ENCODE data around the gene MRPL36. TPM values are rescaled to one million over a fixed set of nuclear protein-coding genes. Genes with fewer than 3 reads are reported as not detected.

Gene MRPL36
- total and polyA plus RNA-seq, 2 donors (not counting 3 experiments of a cell fraction or from before 2014, with no cell fraction given) = 70.3 to 72.7 TPM

- no TSS peak for BruUV-seq (replicated peaks)
- dilution Hi-C loops (cut with MboI; ENCODE audit: extremely low pct_ligation_motif_present, low sequenced_read_pairs) (no loop called here), intact Hi-C loops (cut with micrococcal nuclease) (no loop called here)
- CTCF ChIA-PET = no interaction called here
- FAIRE-seq (no peak), DNase-seq (ENCODE audit: low read depth, low spot score) (no peak)
- no peak overlapping the region for H3K9ac ChIP-seq (replicated peaks; ENCODE audit: extremely low read depth, insufficient read depth, low read length)
- TF ChIP-seq, protein P1, sequence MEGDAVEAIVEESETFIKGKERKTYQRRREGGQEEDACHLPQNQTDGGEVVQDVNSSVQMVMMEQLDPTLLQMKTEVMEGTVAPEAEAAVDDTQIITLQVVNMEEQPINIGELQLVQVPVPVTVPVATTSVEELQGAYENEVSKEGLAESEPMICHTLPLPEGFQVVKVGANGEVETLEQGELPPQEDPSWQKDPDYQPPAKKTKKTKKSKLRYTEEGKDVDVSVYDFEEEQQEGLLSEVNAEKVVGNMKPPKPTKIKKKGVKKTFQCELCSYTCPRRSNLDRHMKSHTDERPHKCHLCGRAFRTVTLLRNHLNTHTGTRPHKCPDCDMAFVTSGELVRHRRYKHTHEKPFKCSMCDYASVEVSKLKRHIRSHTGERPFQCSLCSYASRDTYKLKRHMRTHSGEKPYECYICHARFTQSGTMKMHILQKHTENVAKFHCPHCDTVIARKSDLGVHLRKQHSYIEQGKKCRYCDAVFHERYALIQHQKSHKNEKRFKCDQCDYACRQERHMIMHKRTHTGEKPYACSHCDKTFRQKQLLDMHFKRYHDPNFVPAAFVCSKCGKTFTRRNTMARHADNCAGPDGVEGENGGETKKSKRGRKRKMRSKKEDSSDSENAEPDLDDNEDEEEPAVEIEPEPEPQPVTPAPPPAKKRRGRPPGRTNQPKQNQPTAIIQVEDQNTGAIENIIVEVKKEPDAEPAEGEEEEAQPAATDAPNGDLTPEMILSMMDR (IDR thresholded peaks at IDR 0.05; ENCODE audit: extremely low read depth in 1 of 2, insufficient read depth in 1 of 2, low read depth in 1 of 2, low read length in 2 of 2) = no peak
- TF ChIP-seq MYC (IDR thresholded peaks at IDR 0.05; ENCODE audit: low read depth, low read length) (no peak), FOS (IDR thresholded peaks at IDR 0.05; ENCODE audit: borderline replicate concordance, insufficient read depth, low read length) (no peak), EZH2 (IDR thresholded peaks at IDR 0.05; ENCODE audit: borderline replicate concordance, low read depth, low read length, severe bottlenecking) (no peak), POLR2A (IDR thresholded peaks at IDR 0.05; ENCODE audit: low read depth, low read length) (no peak), POLR2AphosphoS5 (IDR thresholded peaks at IDR 0.05; ENCODE audit: insufficient read depth, low read depth, low read length) (no peak), GATA2 (IDR thresholded peaks at IDR 0.05; ENCODE audit: insufficient read depth, insufficient read length, low read depth, low read length) (no peak), MAX (IDR thresholded peaks at IDR 0.05; ENCODE audit: insufficient read depth, insufficient read length) (no peak), JUN (IDR thresholded peaks at IDR 0.05; ENCODE audit: borderline replicate concordance, insufficient read depth, insufficient read length, low read depth) (no peak)
- H3K27me3 ChIP-seq (ENCODE audit: control insufficient read depth in 2 of 2, insufficient read depth in 2 of 2, low read length in 2 of 2) = no peaks in the 10 kb centered on the region
- H3K9me1 ChIP-seq (replicated peaks; ENCODE audit: control insufficient read depth, extremely low read depth, insufficient read depth, low read length) = no peaks in the 10 kb centered on the region
- no peaks in the 10 kb centered on the region for H4K20me1 ChIP-seq (replicated peaks; ENCODE audit: control insufficient read depth, extremely low read depth, insufficient read depth, low read length)
- POLR2A ChIA-PET = no interaction called here
- H3K9me3 ChIP-seq (replicated peaks; ENCODE audit: control insufficient read depth, insufficient read depth, low read length) = no peaks in the 10 kb centered on the region
- no peak overlapping the region for H2AFZ ChIP-seq (ENCODE audit: low read depth, low read length)
- H3K27ac ChIP-seq (ENCODE audit: insufficient read depth, low read depth, low read length) = no peak overlapping the region
- H3K4me1 ChIP-seq (ENCODE audit: control insufficient read depth, extremely low read depth, insufficient read depth, low read length) = peaks cover 33% of the 10 kb centered on the region
- H3K4me3 ChIP-seq (replicated peaks in 1 of 3; ENCODE audit: insufficient read depth in 1 of 3, low read depth in 1 of 3, low read length in 3 of 3) = no peak overlapping the region
- H3K4me2 ChIP-seq (ENCODE audit: insufficient read depth, low read length) = no peak overlapping the region
- peaks cover 4 to 14% of the 10 kb centered on the region in 2 experiments for H3K36me3 ChIP-seq (ENCODE audit: control insufficient read depth in 2 of 2, extremely low read depth in 1 of 2, insufficient read depth in 2 of 2, low read length in 2 of 2)
- peaks cover 45% of the 10 kb centered on the region for H3K79me2 ChIP-seq (ENCODE audit: control insufficient read depth, insufficient read depth, low read length)
Measured at GRCh38 chr5:1797103-1797800, 2.4 kb downstream of the MRPL36 start.

Measured in endothelial cell of umbilical vein (primary cell).